ENCODE measurements around the gene PPM1A.
"Not testable (repeated sequence)": the region's sequence is repeated elsewhere in the genome, so short reads cannot be mapped to it uniquely, and the experiment has no call there.

PPM1A gene

GRCh38 chr14:60272177-60272576 is 23.2 kb downstream of the PPM1A start:
- no peak for DNase-seq

GRCh38 chr14:60273956-60274355 is 24.9 kb downstream of the PPM1A start:
- DNase-seq, result no peak

- DNase-seq, result no peak
Measured at GRCh38 chr14:60274448-60274847, 25.4 kb downstream of the PPM1A start.

GRCh38 chr14:60275932-60276331 is 26.9 kb downstream of the PPM1A start:
- DNase-seq, result no peak

DNA sequence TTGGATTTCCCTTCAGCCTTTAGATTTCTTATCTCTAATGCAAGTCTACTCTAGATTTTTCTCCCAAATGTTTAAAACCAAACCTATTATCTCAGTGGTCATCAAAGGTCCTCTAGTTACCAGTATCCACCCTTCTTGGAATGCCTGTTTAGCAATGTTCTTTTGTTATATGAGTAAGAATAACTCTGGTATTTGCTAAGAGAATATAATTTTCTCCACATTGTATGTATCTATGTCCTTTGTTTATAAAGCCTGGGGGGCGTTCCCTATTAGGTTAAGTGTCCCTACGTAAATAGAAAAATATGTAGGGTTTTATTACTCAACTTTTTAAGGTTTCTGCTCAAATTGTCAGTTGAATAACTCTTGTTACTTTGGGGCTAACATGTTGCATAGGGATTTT is 27.3 kb downstream of the PPM1A start:
- no peak for DNase-seq

- DNase-seq, result no peak
Measured at GRCh38 chr14:60277605-60278190, 28.7 kb downstream of the PPM1A start.

DNA sequence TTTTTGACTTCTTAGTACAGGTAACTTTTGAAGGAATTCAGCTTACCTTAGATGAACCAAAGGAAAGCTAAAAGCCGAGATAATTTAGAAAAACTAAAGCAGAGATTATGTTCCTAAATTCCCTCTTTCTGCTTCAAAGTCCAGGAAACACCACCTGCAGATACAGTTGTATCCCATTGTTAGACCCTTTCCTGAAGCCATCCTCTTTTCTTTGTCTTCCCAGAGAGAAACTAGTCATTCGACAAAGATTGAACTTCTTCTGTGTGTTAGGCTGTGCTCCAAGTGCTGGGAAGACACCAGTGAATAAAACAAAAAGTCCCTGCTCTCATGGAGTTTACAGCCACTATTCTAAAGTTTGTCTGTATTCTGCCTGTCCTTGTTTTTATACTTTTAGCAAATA is 29.3 kb downstream of the PPM1A start:
- DNase-seq, result no peak

- DNase-seq, result no peak
Measured at GRCh38 chr14:60287452-60287851, 38.4 kb downstream of the PPM1A start.

DNA sequence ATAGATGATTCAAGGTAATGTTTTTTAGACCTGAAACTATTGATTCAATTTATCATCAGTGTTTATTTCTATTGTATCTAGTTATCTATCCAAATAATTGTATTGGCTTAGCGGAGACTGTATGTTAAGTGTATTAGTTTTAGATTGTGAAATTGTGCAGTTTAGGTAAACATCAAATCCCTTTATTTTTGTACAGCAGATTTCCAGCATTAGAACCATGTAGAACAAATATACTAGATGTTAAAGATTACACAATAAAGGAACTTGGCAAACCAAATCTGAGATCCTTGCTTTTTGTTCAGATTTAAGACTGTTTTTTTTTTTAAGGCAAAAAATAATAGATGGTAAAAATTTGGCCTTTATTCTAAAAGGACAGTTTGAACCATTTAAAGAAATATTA is 39.3 kb downstream of the PPM1A start:
- no peak for DNase-seq

DNA sequence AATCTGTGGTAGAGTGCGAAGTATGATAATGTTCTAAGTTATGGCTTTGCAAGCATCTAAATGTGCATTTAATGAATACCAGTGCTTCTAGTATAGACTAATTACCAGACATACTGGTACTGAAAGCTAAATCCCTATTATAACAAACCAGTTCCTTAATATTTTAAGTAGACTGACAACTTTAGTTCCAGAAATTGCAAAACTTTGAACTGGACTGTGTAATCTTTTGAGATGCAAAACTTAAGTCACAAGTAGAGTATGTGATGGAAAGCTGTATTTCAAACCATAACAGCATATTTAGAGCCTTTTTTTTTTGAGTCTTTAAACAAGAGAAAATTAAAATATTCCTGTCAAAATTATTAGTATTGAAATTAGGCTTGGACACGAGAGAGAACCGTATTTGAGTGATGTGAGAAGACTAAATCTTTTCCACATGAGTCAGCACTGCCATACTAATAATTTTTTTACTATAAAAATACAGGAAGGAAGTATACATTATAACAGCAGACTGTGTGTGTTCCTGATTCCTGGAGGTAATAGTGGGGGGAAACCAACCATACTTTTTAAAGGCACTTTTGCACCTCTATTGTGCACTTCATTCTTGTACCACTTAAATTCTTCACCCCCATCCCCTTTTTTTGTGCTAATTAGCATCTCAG is 45.5 kb downstream of the PPM1A start:
- no peak for DNase-seq

- DNase-seq, result no peak
Measured at GRCh38 chr14:60300019-60300418, 51.0 kb downstream of the PPM1A start.

GRCh38 chr14:60301685-60302084 is 52.7 kb downstream of the PPM1A start:
- no peak for DNase-seq

DNA sequence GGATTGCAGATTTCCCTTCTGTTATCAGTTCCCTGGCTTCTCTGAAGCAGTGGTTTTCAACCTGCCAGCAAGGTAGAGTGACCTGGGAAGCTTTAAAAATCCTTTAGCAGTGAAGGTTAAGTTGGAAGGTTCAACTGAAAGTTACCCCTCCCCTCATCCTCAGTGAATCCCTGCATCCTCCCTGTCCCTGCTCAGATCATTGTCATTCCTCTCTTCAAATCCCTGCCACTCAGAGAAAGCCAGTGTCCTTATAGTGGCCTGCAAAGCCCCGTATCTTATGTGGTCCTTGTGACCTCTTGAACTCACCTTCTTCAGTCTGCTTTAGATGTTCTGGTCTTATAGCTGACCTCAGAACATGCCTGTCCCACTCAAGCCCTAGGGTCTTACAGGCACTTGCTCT is 53.6 kb downstream of the PPM1A start:
- no peak for DNase-seq

- no peak for DNase-seq
Measured at GRCh38 chr14:60303745-60304144, 54.7 kb downstream of the PPM1A start.

DNA sequence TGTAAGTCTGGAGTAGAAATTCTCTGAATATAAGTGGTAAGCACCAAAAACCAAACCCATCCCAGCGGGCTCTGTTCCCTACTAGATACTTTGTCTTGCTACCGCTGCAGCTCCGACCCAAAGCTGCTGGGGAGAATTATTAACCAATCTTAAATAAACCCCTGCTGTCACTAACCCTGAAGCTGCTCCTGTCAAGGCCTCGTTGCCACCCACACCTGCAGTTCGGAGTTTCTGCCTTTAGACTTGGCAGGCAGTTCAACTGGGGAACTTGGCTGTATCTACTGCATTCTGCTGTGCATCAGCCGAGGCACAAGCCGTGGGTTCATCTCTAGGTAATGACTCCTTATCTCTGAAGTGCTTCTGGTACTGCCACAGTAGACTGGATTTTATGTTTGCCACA is 55.5 kb downstream of the PPM1A start:
- no peak for DNase-seq

DNA sequence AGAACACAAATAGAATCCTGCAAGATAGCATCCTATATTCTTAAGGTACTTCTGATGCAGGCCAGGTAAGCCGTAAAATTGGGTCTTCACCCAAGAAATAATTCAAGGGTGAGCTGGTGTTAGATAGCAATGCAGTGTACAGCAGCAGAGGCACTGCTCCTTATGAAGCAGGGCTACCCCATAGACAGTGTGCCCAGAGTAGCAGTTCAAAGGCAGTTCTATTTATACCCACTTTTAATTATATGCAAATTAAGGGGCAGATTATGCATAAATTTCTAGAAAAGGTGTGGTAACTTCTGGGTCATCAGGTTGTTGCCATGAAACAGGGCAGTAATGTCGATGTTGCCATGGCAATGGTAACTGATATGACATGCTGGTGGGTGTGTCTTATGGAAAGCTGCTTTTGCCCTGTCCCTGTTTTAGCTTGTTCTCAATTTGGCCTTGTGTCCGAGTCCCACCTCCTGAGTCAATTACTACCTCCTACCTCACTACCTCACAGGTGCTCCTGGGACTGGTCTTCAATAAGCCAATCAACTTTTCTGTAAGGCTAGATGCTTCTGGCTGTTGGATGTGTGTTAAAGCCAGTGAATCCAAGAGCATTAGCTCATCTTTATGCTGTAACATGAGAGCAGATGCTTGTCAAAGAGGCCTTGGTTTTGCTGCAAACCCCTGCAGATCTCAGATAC is 61.0 kb downstream of the PPM1A start:
- DNase-seq, result no peak

DNA sequence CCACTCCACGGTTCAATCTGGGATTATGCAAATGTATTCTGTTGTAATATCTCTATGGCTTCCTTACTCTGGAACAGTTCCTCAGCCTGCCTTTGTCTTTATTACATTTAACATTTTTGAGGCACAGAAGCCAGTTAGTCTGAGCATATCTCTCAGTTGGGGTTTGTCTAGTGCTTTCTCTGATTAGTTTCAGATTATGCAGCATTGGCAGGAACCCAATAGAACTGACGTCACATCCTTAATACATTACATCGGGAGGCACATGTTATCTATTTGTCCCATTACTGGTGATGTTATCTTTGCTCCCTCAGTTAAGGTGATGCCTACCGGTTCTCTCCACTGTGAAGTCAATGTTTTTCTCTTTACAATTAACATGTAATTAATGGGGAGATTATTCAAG is 62.4 kb downstream of the PPM1A start:
- no peak for DNase-seq

DNA sequence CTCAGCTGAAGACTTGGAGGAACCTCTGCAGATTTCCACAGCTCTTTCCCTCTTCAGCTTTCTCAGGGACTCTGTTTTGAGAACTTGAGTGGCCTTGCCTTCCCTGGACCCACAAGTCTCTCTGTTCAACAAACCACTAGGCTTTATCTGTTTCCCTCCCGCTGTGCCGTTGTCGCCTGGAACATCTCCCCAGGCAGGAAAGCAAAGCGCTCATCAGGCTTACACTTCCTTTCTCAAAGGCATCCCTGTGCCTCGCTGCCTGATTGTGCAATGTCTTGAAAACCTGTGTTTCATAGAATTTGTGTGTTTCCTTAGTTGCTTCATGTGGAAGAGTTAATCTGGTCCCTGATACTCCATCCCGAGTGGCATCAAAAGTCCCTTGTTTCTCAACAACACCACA is 64.1 kb downstream of the PPM1A start:
- DNase-seq, result no peak

GRCh38 chr14:60315196-60315990 is 66.4 kb downstream of the PPM1A start:
- DNase-seq, result no peak

- DNase-seq, result no peak
Measured at GRCh38 chr14:60317609-60318008, 68.6 kb downstream of the PPM1A start.

- DNase-seq, result not testable (repeated sequence)
Measured at GRCh38 chr14:60320860-60321259, 71.8 kb downstream of the PPM1A start.

DNA sequence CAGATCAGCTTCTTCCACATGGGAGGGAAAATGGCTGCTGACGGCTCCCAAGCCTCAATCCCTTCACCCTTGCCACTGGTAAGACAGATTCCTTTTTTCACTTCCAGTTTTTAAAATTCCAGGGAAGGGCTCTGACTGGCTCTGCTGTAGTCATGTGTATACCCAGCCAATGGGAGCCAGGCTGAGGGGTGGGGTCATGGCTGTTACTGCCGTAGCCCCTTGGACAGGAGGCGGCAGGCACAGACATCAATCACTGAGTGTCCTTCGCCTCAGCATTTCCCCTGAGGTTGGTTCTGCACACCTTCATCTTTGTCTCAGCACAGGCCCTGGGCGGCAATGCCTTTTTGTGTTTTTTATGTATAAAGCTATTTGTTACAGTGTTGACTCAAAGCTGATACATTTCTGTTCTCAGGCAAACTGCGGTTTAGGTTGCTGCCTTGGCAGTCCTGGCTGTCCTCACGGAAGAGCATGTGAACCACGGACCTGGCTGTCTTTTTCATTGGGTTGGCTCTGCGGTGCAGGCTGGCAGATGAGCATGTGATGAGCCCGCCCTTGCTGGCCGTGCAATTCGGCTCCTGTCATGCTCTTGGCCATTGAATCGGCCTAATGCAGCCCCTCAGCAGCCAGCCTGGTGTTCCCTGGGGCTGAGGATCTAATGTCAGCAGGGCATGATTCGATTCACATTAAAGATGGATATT is 74.3 kb downstream of the PPM1A start:
- no peak for DNase-seq

GRCh38 chr14:60324837-60325236 is 75.8 kb downstream of the PPM1A start:
- no peak for DNase-seq
